ENCODE data around the gene STAC2.
"Not testable (repeated sequence)": the region's sequence is repeated elsewhere in the genome, so short reads cannot be mapped to it uniquely, and the experiment has no call there.

Gene STAC2

GRCh38 chr17:39225308-39225958 is at the start of gene STAC2:
STAC2 (minus strand) TSS chr17:39225945; CDS start chr17:39225502, 443 bp downstream.
- no peak for DNase-seq

GRCh38 chr17:39271546-39271945 is 45.8 kb upstream of the STAC2 start:
- DNase-seq: peak; percentile 31

- DNase-seq: peak; percentile 91
Observed at GRCh38 chr17:39270923-39271322, 45.2 kb upstream of the STAC2 start.

GRCh38 chr17:39264119-39264518 is 38.4 kb upstream of the STAC2 start:
- DNase-seq: peak; percentile 63

- no peak for DNase-seq
Observed at GRCh38 chr17:39261286-39261685, 35.5 kb upstream of the STAC2 start.

- DNase-seq: no peak
Observed at GRCh38 chr17:39252788-39253460, 27.2 kb upstream of the STAC2 start.

GRCh38 chr17:39251997-39252396 is 26.3 kb upstream of the STAC2 start:
- no peak for DNase-seq

- DNase-seq: not testable (repeated sequence)
Observed at GRCh38 chr17:39250076-39250475, 24.3 kb upstream of the STAC2 start.

GRCh38 chr17:39246274-39246673 is 20.5 kb upstream of the STAC2 start:
- no peak for DNase-seq

GRCh38 chr17:39244600-39245570 is 19.1 kb upstream of the STAC2 start:
- peak; percentile 79 for DNase-seq

GRCh38 chr17:39244016-39244599 is 18.4 kb upstream of the STAC2 start:
- DNase-seq: peak; percentile 19

GRCh38 chr17:39243155-39243554 is 17.4 kb upstream of the STAC2 start:
- no peak for DNase-seq

- no peak for DNase-seq
Observed at GRCh38 chr17:39240631-39241030, 14.9 kb upstream of the STAC2 start.

GRCh38 chr17:39239640-39240314 is 14.0 kb upstream of the STAC2 start:
- no peak for DNase-seq

GRCh38 chr17:39238311-39238972 is 12.7 kb upstream of the STAC2 start:
- no peak for DNase-seq

- DNase-seq: no peak
Observed at GRCh38 chr17:39237586-39237985, 11.8 kb upstream of the STAC2 start.

GRCh38 chr17:39236981-39237441 is 11.3 kb upstream of the STAC2 start:
- DNase-seq: no peak

GRCh38 chr17:39236450-39236927 is 10.7 kb upstream of the STAC2 start:
- no peak for DNase-seq

- peak; percentile 49 for DNase-seq
Observed at GRCh38 chr17:39235555-39236449, 10.1 kb upstream of the STAC2 start.

Data from fibroblast of upper back skin (primary cell).